Keratinocyte (primary cell): ENCODE results near the gene PDZRN3. TPM values are rescaled to one million over a fixed set of nuclear protein-coding genes. Genes with fewer than 3 reads are reported as not detected.

ENCODE experiments used
- DNase-seq: peaks from one replicate; pipeline ENCODE4 v3.0.0-alpha.2; 2011; ENCODE audit warnings: low read depth, missing footprints, low spot score
- FAIRE-seq: peaks from 2 replicates; lab custom pipeline; 2011; peaks lifted over from hg19 to GRCh38; lab: Jason Lieb, UNC
- H2AFZ ChIP-seq: 2 replicates; pipeline ENCODE4 v1.6.0; 2012; ENCODE audit warnings: low read length, control low read depth, inconsistent platforms; ENCODE audit not compliant: control insufficient read depth
- H3K27ac ChIP-seq: 2 replicates; pipeline ENCODE4 v1.5.1; 2011; ENCODE audit warnings: low read length; ENCODE audit not compliant: control insufficient read depth, insufficient read depth
- H3K27me3 ChIP-seq: 3 replicates; pipeline ENCODE4 v1.6.0; 2011; ENCODE audit warnings: low read length; ENCODE audit not compliant: control insufficient read depth, insufficient read depth; ENCODE audit errors: extremely low read depth
- H3K36me3 ChIP-seq, 2 experiments: 2 replicates in 1 of 2; 3 replicates in 1 of 2; pipeline ENCODE4 v1.5.1; 2011; ENCODE audit warnings: low read length in 2 of 2, mild to moderate bottlenecking in 1 of 2; ENCODE audit not compliant: control insufficient read depth in 2 of 2, insufficient read depth in 2 of 2; ENCODE audit errors: extremely low read depth in 1 of 2
- H3K4me1 ChIP-seq: 3 replicates; pipeline ENCODE4 v1.5.1; 2011; ENCODE audit warnings: low read length; ENCODE audit not compliant: control insufficient read depth, insufficient read depth; ENCODE audit errors: extremely low read depth
- H3K4me2 ChIP-seq: 3 replicates; pipeline ENCODE4 v1.6.0; 2011; ENCODE audit warnings: low read depth, low read length; ENCODE audit not compliant: control insufficient read depth, insufficient read depth; ENCODE audit errors: extremely low read depth
- H3K4me3 ChIP-seq, 3 experiments: fragments of 200-600 bp in 1 of 3; sonication (generic) in 1 of 3; 2 replicates in 2 of 3; 3 replicates in 1 of 3; pipeline ENCODE4 v1.5.1; 2011 to 2016; ENCODE audit warnings: low read length in 3 of 3, mild to moderate bottlenecking in 3 of 3, control low read depth in 2 of 3, inconsistent platforms in 1 of 3, low read depth in 1 of 3, mixed read lengths in 1 of 3, mixed run types in 1 of 3, moderate library complexity in 1 of 3; ENCODE audit not compliant: control insufficient read depth in 2 of 3, insufficient read depth in 2 of 3; ENCODE audit errors: extremely low read depth in 1 of 3
- H3K79me2 ChIP-seq: 2 replicates; pipeline ENCODE4 v1.6.0; 2012; ENCODE audit warnings: low read length; ENCODE audit not compliant: control insufficient read depth, insufficient read depth
- H3K9ac ChIP-seq: 3 replicates; pipeline ENCODE4 v1.6.0; 2011; ENCODE audit warnings: low read length; ENCODE audit not compliant: control insufficient read depth, insufficient read depth; ENCODE audit errors: extremely low read depth
- H3K9me1 ChIP-seq: 3 replicates; pipeline ENCODE4 v1.6.0; 2011; ENCODE audit warnings: low read length; ENCODE audit not compliant: control insufficient read depth, insufficient read depth; ENCODE audit errors: extremely low read depth
- H3K9me3 ChIP-seq: 2 replicates; pipeline ENCODE4 v1.5.1; 2012; ENCODE audit warnings: low read depth, low read length; ENCODE audit not compliant: control insufficient read depth
- H4K20me1 ChIP-seq: 3 replicates; pipeline ENCODE4 v1.6.0; 2011; ENCODE audit warnings: low read length; ENCODE audit not compliant: control insufficient read depth, insufficient read depth; ENCODE audit errors: extremely low read depth
- CTCF ChIP-seq, 3 experiments: IDR thresholded peaks in 1 of 3; conservative IDR thresholded peaks in 1 of 3; optimal IDR thresholded peaks in 1 of 3; 2 replicates in 2 of 3; 3 replicates in 1 of 3; pipeline versions ENCODE3 to v1.5.1; 2011; ENCODE audit warnings: low read length in 3 of 3, mild to moderate bottlenecking in 3 of 3, moderate library complexity in 2 of 3, control low read depth in 1 of 3, inconsistent platforms in 1 of 3; ENCODE audit not compliant: insufficient read depth in 2 of 3; ENCODE audit errors: extremely low read depth in 1 of 3
- EZH2 ChIP-seq: IDR thresholded peaks from one replicate; pipeline ENCODE4 v1.6.1; 2012; ENCODE audit warnings: inconsistent platforms, mild to moderate bottlenecking, low read length, moderate library complexity
- dilution Hi-C: fragments of 300-500 bp; cut with MboI; formaldehyde crosslinking; loops from one replicate; pipeline ENCODE4 v1.7.0; 2020; ENCODE audit warnings: low sequenced_read_pairs; ENCODE audit not compliant: extremely low pct_ligation_motif_present
- polyA plus RNA-seq, 5 experiments: library from polyadenylated mRNA; depleted of rRNA in 3 of 5; stranded (reverse) in 3 of 5; stranded (forward) in 1 of 5; unstranded in 1 of 5; fragments of >200 nt; gene quantifications; 1 replicate in 1 of 5; 2 replicates in 3 of 5; 3 replicates in 1 of 5; pipeline versions ENCODE4 v1.2.1 to v1.2.3, GENCODE V29; 2011 to 2012; ENCODE audit warnings: missing spikeins in 2 of 5, low read depth in 1 of 5, low replicate concordance in 1 of 5

Gene PDZRN3
- polyA plus RNA-seq, 1 donor (not counting 4 experiments of a cell fraction or from before 2014, with no cell fraction given) = not detected

DNA sequence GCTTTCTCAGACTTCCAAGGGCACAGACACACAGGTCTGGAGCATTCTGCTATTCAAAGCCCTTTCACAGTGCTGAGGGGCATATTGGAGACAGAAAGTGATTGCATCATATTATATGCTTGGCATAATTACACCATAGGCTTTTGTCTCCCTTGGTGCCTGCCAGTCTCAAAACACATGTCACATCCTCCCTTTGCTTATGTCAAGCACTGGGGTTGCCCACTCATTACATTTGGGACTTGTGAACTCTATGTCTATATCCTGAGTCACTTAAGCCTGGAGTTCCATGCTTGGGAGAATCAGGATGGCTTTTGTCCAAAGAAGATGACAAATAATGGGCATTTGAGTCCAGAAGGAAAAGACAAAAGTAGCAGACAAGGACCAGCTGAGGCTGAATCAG is 12.3 kb upstream of the PDZRN3 start:
- H3K4me3 ChIP-seq = no peak overlapping the region
- H3K4me1 ChIP-seq = no peaks in the 10 kb centered on the region
- no peaks in the 10 kb centered on the region for H3K79me2 ChIP-seq
- DNase-seq = no peak
- dilution Hi-C loops = no loop called here
- no peak overlapping the region for H3K27ac ChIP-seq
- FAIRE-seq = no peak
- no peak overlapping the region for H2AFZ ChIP-seq
- TF ChIP-seq EZH2 (no peak), CTCF (optimal IDR thresholded peaks at IDR 0.05 in 1 of 3, IDR thresholded peaks at IDR 0.05 in 1 of 3, conservative IDR thresholded peaks at IDR 0.05 in 1 of 3; ENCODE audit: extremely low read depth in 1 of 3, insufficient read depth in 2 of 3, low read length in 3 of 3) (no peak)
- no peaks in the 10 kb centered on the region for H3K9me3 ChIP-seq
- H3K9me1 ChIP-seq = no peaks in the 10 kb centered on the region
- no peak overlapping the region for H3K4me2 ChIP-seq
- H3K27me3 ChIP-seq = no peaks in the 10 kb centered on the region
- H4K20me1 ChIP-seq = no peaks in the 10 kb centered on the region
- H3K9ac ChIP-seq = no peak overlapping the region
- H3K36me3 ChIP-seq = no peaks in the 10 kb centered on the region

- H3K9me3 ChIP-seq = no peaks in the 10 kb centered on the region
- H2AFZ ChIP-seq = no peak overlapping the region
- no peak overlapping the region for H3K4me2 ChIP-seq
- no peak overlapping the region for H3K27ac ChIP-seq
- no peak overlapping the region for H3K9ac ChIP-seq
- no peaks in the 10 kb centered on the region for H3K36me3 ChIP-seq
- dilution Hi-C loops = no loop called here
- DNase-seq (no peak), FAIRE-seq (no peak)
- TF ChIP-seq EZH2 = no peak
- no peak for TF ChIP-seq CTCF (optimal IDR thresholded peaks at IDR 0.05 in 1 of 3, IDR thresholded peaks at IDR 0.05 in 1 of 3, conservative IDR thresholded peaks at IDR 0.05 in 1 of 3; ENCODE audit: extremely low read depth in 1 of 3, insufficient read depth in 2 of 3, low read length in 3 of 3)
- H3K4me1 ChIP-seq = no peaks in the 10 kb centered on the region
- H4K20me1 ChIP-seq = no peaks in the 10 kb centered on the region
- H3K27me3 ChIP-seq = no peaks in the 10 kb centered on the region
- H3K79me2 ChIP-seq = no peaks in the 10 kb centered on the region
- no peak overlapping the region for H3K4me3 ChIP-seq
- H3K9me1 ChIP-seq = no peaks in the 10 kb centered on the region
Observed at GRCh38 chr3:73635254-73635653, 10.5 kb upstream of the PDZRN3 start.
